PC-3 (cell line): ENCODE data around the gene EDIL3. TPM values are rescaled to one million over a fixed set of nuclear protein-coding genes. Genes with fewer than 3 reads are reported as not detected.

ENCODE experiments used
- ATAC-seq: fragments of 200-7000 bp; cut with Tn5 transposase; 2 replicates; pipeline ENCODE4 v1.9.1; 2020; ENCODE audit warnings: mild to moderate bottlenecking, moderate library complexity
- BruUV-seq: library from RNA; stranded (reverse); fragments of 400-500 nt; replicated peaks from 2 replicates; lab custom pipeline; 2021; lab: Mats Ljungman, UMichigan
- CTCF ChIA-PET: fragments of 300-600 bp; sonication (Branson Sonifier 250); formaldehyde crosslinking; loops from one replicate; lab custom pipeline; 2022; ENCODE audit warnings: antibody characterized with exemption; lab: Charles Lee
- POLR2A ChIA-PET: fragments of 300-600 bp; sonication (Branson Sonifier 250); formaldehyde crosslinking; loops from one replicate; lab custom pipeline; 2022; ENCODE audit warnings: antibody characterized with exemption; ENCODE audit not compliant: unreplicated experiment; lab: Charles Lee
- DNase-seq: peaks from one replicate; pipeline ENCODE4 v3.0.0-alpha.2; 2015
- H2AFZ ChIP-seq: fragments of 300-600 bp; sonication (generic); 2 replicates; pipeline ENCODE4 v1.6.0; 2016; ENCODE audit warnings: antibody characterized with exemption, low read length
- H3F3A ChIP-seq: fragments of 300-600 bp; sonication (generic); one replicate; pipeline ENCODE4 v1.6.0; 2017; ENCODE audit warnings: antibody characterized with exemption, low read length, control low read depth, mild to moderate bottlenecking; ENCODE audit not compliant: unreplicated experiment
- H3K27ac ChIP-seq: fragments of 300-600 bp; sonication (generic); 2 replicates; pipeline ENCODE4 v1.5.1; 2016; ENCODE audit warnings: mild to moderate bottlenecking, low read length
- H3K27me3 ChIP-seq: fragments of 300-600 bp; sonication (generic); 2 replicates; pipeline ENCODE4 v1.6.1; 2016; ENCODE audit warnings: low read length, mixed read lengths
- H3K36me3 ChIP-seq: fragments of 300-600 bp; sonication (generic); 2 replicates; pipeline ENCODE4 v1.6.1; 2016; ENCODE audit warnings: low read depth, mixed run types, low read length, mixed read lengths
- H3K4me1 ChIP-seq: fragments of 300-600 bp; sonication (generic); 2 replicates; pipeline ENCODE4 v1.5.1; 2016; ENCODE audit warnings: low read length; ENCODE audit not compliant: insufficient read depth
- H3K4me2 ChIP-seq: fragments of 300-600 bp; sonication (generic); 2 replicates; pipeline ENCODE4 v1.6.0; 2016; ENCODE audit warnings: low read length
- H3K4me3 ChIP-seq: fragments of 300-600 bp; sonication (generic); 2 replicates; pipeline ENCODE4 v1.5.1; 2016; ENCODE audit warnings: mild to moderate bottlenecking, low read length, mixed read lengths
- H3K79me2 ChIP-seq: fragments of 300-600 bp; sonication (generic); 2 replicates; pipeline ENCODE4 v1.6.1; 2017; ENCODE audit warnings: low read length, mixed read lengths
- H3K9ac ChIP-seq: fragments of 300-600 bp; sonication (generic); 2 replicates; pipeline ENCODE4 v1.6.0; 2016; ENCODE audit warnings: mild to moderate bottlenecking, low read length
- H3K9me2 ChIP-seq: fragments of 300-600 bp; sonication (generic); replicated peaks from 2 replicates; pipeline ENCODE4 v1.6.1; 2016; ENCODE audit warnings: mixed run types, low read length, mixed read lengths
- H3K9me3 ChIP-seq: fragments of 300-600 bp; sonication (generic); 2 replicates; pipeline ENCODE4 v1.6.1; 2016; ENCODE audit warnings: low read length, mixed read lengths
- H4K20me1 ChIP-seq: fragments of 300-600 bp; sonication (generic); 2 replicates; pipeline ENCODE4 v1.6.1; 2016; ENCODE audit warnings: low read length, mixed read lengths
- EZH2 ChIP-seq: fragments of 300-600 bp; sonication (generic); IDR thresholded peaks from one replicate; pipeline ENCODE4 v1.6.1; 2017; ENCODE audit warnings: antibody characterized with exemption, mild to moderate bottlenecking, low read length; ENCODE audit not compliant: unreplicated experiment
- EZH2phosphoT487 ChIP-seq: fragments of 300-600 bp; sonication (generic); IDR thresholded peaks from 2 replicates; pipeline ENCODE4 v1.6.1; 2018; ENCODE audit warnings: mild to moderate bottlenecking, antibody characterized with exemption, low read length, borderline replicate concordance
- intact Hi-C: fragments of 100-400 bp; cut with micrococcal nuclease; formaldehyde crosslinking; loops from 2 replicates; pipeline ENCODE4 v1.9.0; 2023
- total RNA-seq: library from RNA; depleted of rRNA; stranded (reverse); fragments of >200 nt; gene quantifications from 2 replicates; pipeline ENCODE4 v1.2.3, GENCODE V29; 2014
- TF ChIP-seq, protein P1 (sequence below): fragments of 300-600 bp; sonication (generic); conservative IDR thresholded peaks from 2 replicates; pipeline ENCODE4 v1.5.1; 2017; ENCODE audit warnings: antibody characterized with exemption, low read depth, mild to moderate bottlenecking, low read length

Gene EDIL3
- total RNA-seq, 1 experiment from 2014 or later = 13.8 TPM

DNA sequence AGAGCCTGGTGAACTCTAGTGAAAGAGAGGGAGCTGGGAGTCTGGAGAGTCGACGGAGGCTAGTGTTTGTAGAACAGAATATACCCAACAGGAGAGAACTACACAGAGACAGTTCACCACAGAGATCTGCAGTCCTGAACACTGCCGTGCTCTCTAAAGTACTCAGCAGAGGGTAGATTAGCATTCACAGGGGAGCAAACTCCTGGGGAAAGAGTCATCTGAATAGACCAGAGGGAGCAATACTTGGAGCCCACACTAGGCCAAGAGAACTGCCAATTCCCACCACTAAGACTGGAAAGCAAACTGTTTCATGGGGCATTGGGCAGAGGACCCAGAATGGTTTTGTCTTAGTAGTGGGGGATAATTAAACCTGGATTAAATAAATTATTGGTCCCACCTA lies 235.6 kb downstream of the EDIL3 start:
- Histone ChIP-seq H3K27me3 (no peaks in the 10 kb centered on the region), H3K27ac (no peak overlapping the region), H4K20me1 (no peaks in the 10 kb centered on the region), H3K4me3 (no peak overlapping the region), H3K79me2 (no peaks in the 10 kb centered on the region), H3F3A (no peaks in the 10 kb centered on the region), H3K4me1 (no peaks in the 10 kb centered on the region), H3K9me3 (no peaks in the 10 kb centered on the region), H3K9me2 (no peaks in the 10 kb centered on the region), H3K9ac (no peak overlapping the region), H3K4me2 (no peak overlapping the region), H2AFZ (no peak overlapping the region), H3K36me3 (no peaks in the 10 kb centered on the region)
- DNase-seq (no peak), ATAC-seq (no peak)
- TF ChIP-seq, protein P1, sequence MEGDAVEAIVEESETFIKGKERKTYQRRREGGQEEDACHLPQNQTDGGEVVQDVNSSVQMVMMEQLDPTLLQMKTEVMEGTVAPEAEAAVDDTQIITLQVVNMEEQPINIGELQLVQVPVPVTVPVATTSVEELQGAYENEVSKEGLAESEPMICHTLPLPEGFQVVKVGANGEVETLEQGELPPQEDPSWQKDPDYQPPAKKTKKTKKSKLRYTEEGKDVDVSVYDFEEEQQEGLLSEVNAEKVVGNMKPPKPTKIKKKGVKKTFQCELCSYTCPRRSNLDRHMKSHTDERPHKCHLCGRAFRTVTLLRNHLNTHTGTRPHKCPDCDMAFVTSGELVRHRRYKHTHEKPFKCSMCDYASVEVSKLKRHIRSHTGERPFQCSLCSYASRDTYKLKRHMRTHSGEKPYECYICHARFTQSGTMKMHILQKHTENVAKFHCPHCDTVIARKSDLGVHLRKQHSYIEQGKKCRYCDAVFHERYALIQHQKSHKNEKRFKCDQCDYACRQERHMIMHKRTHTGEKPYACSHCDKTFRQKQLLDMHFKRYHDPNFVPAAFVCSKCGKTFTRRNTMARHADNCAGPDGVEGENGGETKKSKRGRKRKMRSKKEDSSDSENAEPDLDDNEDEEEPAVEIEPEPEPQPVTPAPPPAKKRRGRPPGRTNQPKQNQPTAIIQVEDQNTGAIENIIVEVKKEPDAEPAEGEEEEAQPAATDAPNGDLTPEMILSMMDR = no peak
- TF ChIP-seq EZH2 (no peak), EZH2phosphoT487 (no peak)
- ChIA-PET CTCF (no interaction called here), POLR2A (no interaction called here)
- BruUV-seq = no TSS peak
- intact Hi-C loops = no loop called here

DNA sequence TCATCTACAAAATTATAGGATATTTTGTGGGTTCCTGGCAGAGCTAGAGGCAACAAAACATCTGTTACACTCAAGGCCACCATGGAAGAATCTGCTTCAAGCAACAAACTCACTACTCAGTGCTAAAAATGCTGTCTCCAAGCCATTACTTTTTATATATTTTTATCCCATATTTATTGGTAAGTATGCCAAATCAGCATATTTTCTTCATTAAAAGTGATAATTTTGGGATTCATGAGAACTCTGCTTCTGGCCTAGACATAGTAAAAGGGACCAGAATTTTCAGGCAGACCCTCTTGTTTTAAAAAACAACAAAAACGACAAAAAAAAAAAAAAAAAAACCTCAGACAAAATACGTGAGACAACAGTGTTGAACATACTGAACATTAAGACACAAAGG lies 236.0 kb downstream of the EDIL3 start:
- no peaks in the 10 kb centered on the region for H3K4me1 ChIP-seq
- intact Hi-C loops = no loop called here
- no peak for DNase-seq
- no peaks in the 10 kb centered on the region for H3K27me3 ChIP-seq
- H2AFZ ChIP-seq = no peak overlapping the region
- BruUV-seq = no TSS peak
- no peaks in the 10 kb centered on the region for H3K79me2 ChIP-seq
- TF ChIP-seq, protein P1 = no peak
- TF ChIP-seq EZH2phosphoT487 (no peak), EZH2 (no peak)
- ChIA-PET POLR2A (no interaction called here), CTCF (no interaction called here)
- no peaks in the 10 kb centered on the region for H4K20me1 ChIP-seq
- no peaks in the 10 kb centered on the region for H3K9me3 ChIP-seq
- H3K4me3 ChIP-seq = no peak overlapping the region
- no peak overlapping the region for H3K27ac ChIP-seq
- H3K4me2 ChIP-seq = no peak overlapping the region
- no peaks in the 10 kb centered on the region for H3K9me2 ChIP-seq
- no peaks in the 10 kb centered on the region for H3F3A ChIP-seq
- ATAC-seq = no peak
- H3K9ac ChIP-seq = no peak overlapping the region
- H3K36me3 ChIP-seq = no peaks in the 10 kb centered on the region

DNA sequence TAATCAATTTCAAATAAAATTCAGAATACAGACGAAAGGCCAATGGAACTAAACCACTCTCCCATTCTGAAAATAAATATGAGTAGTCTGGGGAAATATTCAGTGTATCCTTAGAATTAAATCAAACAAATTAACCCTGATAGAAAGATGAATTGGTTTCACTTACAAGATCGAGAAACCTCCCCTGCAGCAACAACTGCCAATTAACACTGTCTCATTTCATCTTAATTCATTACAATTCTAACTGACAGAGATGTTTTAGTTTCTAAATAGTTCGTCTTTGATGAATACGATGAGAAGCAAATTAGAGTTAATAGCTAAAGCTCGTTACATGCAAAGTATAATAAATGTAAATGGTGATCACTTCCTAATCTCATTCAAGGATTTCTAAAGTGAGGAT lies 247.1 kb downstream of the EDIL3 start:
- Histone ChIP-seq H3K36me3 (no peaks in the 10 kb centered on the region), H4K20me1 (no peaks in the 10 kb centered on the region), H3K4me2 (no peak overlapping the region), H3K4me3 (no peak overlapping the region), H3K9ac (no peak overlapping the region), H3K27me3 (no peaks in the 10 kb centered on the region), H2AFZ (no peak overlapping the region), H3F3A (no peaks in the 10 kb centered on the region), H3K27ac (no peak overlapping the region), H3K9me3 (no peaks in the 10 kb centered on the region), H3K79me2 (no peaks in the 10 kb centered on the region), H3K4me1 (no peaks in the 10 kb centered on the region), H3K9me2 (no peaks in the 10 kb centered on the region)
- CTCF ChIA-PET = no interaction called here
- intact Hi-C loops = no loop called here
- DNase-seq = no peak
- no TSS peak for BruUV-seq
- no peak for TF ChIP-seq EZH2
- no peak for TF ChIP-seq EZH2phosphoT487
- TF ChIP-seq, protein P1 = no peak
- ATAC-seq = no peak
- POLR2A ChIA-PET = no interaction called here
